ENCODE data around the gene CALU. TPM values are rescaled to one million over a fixed set of nuclear protein-coding genes. Genes with fewer than 3 reads are reported as not detected.

Gene CALU
- total RNA-seq, 2 donors from 2014 or later: 36.3 to 45.8 TPM

- no peak for DNase-seq
- Histone ChIP-seq H3K9me3 (no peaks in the 10 kb centered on the region), H3K4me3 (no peak overlapping the region), H3K27ac (no peak overlapping the region), H3K36me3 (replicated peaks in 1 of 2; ENCODE audit: insufficient read depth in 1 of 2, low read depth in 2 of 2) (peaks cover 6 to 18% of the 10 kb centered on the region in 2 donors), H3K4me1 (peaks cover 14% of the 10 kb centered on the region), H3K27me3 (no peaks in the 10 kb centered on the region)
- TF ChIP-seq, protein P1, sequence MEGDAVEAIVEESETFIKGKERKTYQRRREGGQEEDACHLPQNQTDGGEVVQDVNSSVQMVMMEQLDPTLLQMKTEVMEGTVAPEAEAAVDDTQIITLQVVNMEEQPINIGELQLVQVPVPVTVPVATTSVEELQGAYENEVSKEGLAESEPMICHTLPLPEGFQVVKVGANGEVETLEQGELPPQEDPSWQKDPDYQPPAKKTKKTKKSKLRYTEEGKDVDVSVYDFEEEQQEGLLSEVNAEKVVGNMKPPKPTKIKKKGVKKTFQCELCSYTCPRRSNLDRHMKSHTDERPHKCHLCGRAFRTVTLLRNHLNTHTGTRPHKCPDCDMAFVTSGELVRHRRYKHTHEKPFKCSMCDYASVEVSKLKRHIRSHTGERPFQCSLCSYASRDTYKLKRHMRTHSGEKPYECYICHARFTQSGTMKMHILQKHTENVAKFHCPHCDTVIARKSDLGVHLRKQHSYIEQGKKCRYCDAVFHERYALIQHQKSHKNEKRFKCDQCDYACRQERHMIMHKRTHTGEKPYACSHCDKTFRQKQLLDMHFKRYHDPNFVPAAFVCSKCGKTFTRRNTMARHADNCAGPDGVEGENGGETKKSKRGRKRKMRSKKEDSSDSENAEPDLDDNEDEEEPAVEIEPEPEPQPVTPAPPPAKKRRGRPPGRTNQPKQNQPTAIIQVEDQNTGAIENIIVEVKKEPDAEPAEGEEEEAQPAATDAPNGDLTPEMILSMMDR (IDR thresholded peaks at IDR 0.05): no peak
- intact Hi-C loops (cut with DNase I): no loop called here
- 83 to 92% methylated on average over 1 of the region's 1 CpG for WGBS, 2 donors
- ATAC-seq: no peak
Observed at GRCh38 chr7:128752251-128752650, 13.1 kb downstream of the CALU start.

DNA sequence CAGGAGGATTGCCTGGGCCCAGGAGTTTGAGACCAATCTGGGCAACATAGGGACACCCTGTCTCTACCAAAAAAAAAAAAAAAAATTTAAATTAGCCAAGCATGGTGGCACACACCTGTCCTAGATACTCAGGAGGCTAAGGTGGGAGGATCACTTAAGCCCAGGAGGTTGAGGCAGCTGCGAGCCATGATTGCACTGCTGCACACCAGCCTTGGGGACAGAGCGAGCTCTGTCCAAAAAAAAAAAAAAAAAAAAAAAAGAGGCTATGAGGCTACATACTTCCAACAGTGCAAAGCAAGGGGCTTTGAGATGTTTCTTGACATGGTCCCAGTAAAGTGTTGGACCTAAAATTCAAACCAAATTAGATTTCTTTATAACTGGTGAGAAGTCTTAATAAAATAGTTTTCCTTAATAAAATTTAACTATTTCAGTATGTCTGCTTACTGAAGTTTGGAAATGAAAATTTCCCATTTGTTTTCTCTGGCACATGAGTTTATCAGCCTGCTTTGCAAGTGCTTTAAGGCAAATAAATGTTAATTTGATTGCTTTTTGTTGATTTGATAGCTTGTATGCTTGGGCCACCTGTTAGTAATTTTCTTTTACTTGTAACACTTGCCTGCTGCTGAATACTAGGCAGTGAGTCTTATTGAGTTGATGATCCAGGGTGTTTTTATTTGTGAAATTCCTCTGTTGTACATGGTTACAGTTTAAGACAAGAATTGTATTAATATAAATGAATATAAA lies 16.1 kb downstream of the CALU start:
- H3K36me3 ChIP-seq (replicated peaks in 1 of 2; ENCODE audit: insufficient read depth in 1 of 2, low read depth in 2 of 2): peaks cover 12 to 21% of the 10 kb centered on the region in 2 donors
- H3K4me1 ChIP-seq: no peaks in the 10 kb centered on the region
- no peak overlapping the region for H3K27ac ChIP-seq
- H3K27me3 ChIP-seq: no peaks in the 10 kb centered on the region
- TF ChIP-seq, protein P1 (IDR thresholded peaks at IDR 0.05): no peak
- no peak for TF ChIP-seq POLR2A (IDR thresholded peaks at IDR 0.05)
- H3K4me3 ChIP-seq: no peak overlapping the region
- no peaks in the 10 kb centered on the region for H3K9me3 ChIP-seq
- DNase-seq (no peak), ATAC-seq (no peak)
- intact Hi-C loops (cut with DNase I): no loop called here
- 73 to 85% methylated on average over 1 to 2 of the region's 2 CpGs for WGBS, 2 donors

DNA sequence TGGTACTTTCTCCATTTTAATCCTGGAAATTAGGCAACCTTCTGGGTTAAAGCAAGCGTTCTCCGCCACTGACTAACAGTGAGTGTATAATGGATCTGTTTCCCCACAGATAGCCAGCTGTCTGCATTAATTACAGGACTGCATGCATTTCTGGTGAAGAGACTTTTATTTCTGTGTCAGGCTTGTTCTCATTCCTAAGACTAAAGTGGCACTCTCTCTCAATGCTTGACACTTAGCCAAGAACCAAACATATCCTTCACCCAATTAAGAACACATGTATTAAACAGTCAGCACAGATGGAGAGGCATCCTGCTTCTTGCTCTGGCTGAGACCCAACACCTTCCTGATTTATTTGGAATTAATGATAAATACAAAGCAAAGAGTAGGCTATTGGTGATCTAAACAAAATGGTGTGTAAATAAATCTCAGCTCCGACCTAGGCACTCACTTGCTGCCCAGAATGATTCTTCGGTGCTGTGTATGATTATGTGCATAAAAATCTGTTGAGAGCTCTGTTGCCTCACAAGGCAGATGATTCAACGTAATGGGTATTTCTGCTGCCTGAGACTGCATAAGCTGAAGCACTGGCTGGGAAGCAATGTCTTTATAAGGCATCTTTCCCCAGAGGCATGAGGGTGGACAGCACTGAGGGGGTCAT lies 16.8 kb downstream of the CALU start:
- Histone ChIP-seq H3K4me3 (no peak overlapping the region), H3K27me3 (no peaks in the 10 kb centered on the region), H3K36me3 (replicated peaks in 1 of 2; ENCODE audit: insufficient read depth in 1 of 2, low read depth in 2 of 2) (peaks cover 12 to 21% of the 10 kb centered on the region in 2 donors), H3K27ac (no peak overlapping the region), H3K4me1 (no peaks in the 10 kb centered on the region), H3K9me3 (no peaks in the 10 kb centered on the region)
- 81 to 85% methylated on average over 5 of the region's 5 CpGs for WGBS, 2 donors
- no peak for TF ChIP-seq POLR2A (IDR thresholded peaks at IDR 0.05)
- TF ChIP-seq, protein P1 (IDR thresholded peaks at IDR 0.05): no peak
- DNase-seq (no peak), ATAC-seq (no peak)
- intact Hi-C loops (cut with DNase I): no loop called here

DNA sequence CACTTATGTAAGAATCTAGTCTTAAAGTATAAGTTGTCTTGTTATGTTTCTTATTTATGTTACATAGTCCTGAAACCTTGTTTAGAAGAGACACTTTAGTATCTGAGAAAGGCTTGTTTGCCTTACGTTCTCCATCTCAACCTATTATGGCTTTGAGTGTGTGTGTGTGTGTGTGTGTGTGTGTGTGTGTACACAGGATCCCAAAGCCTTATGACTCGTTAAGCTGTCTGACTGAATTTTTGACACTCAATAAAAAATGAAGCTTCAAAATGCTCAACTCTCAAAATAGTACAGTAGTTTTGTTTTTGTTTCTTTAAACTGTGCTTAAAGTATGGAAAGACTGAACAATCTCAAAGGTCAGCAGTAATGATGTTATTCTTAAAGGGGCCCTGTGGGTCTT lies 18.0 kb downstream of the CALU start:
- 59 to 61% methylated on average over 2 of the region's 2 CpGs for WGBS, 2 donors
- H3K36me3 ChIP-seq (replicated peaks in 1 of 2; ENCODE audit: insufficient read depth in 1 of 2, low read depth in 2 of 2): peaks cover 12 to 21% of the 10 kb centered on the region in 2 donors
- no peaks in the 10 kb centered on the region for H3K9me3 ChIP-seq
- no peak for DNase-seq
- H3K27me3 ChIP-seq: no peaks in the 10 kb centered on the region
- no peaks in the 10 kb centered on the region for H3K4me1 ChIP-seq
- H3K27ac ChIP-seq: no peak overlapping the region
- ATAC-seq: no peak
- H3K4me3 ChIP-seq: no peak overlapping the region
- no peak for TF ChIP-seq POLR2A (IDR thresholded peaks at IDR 0.05)
- TF ChIP-seq, protein P1 (IDR thresholded peaks at IDR 0.05): no peak
- intact Hi-C loops (cut with DNase I): no loop called here

All from body of pancreas (tissue), 4 donors.